ENCODE measurements around the gene PDGFC. TPM values are rescaled to one million over a fixed set of nuclear protein-coding genes. Genes with fewer than 3 reads are reported as not detected.

PDGFC gene
- polyA plus RNA-seq, 1 donor from 2014 or later = 3.8 TPM

DNA sequence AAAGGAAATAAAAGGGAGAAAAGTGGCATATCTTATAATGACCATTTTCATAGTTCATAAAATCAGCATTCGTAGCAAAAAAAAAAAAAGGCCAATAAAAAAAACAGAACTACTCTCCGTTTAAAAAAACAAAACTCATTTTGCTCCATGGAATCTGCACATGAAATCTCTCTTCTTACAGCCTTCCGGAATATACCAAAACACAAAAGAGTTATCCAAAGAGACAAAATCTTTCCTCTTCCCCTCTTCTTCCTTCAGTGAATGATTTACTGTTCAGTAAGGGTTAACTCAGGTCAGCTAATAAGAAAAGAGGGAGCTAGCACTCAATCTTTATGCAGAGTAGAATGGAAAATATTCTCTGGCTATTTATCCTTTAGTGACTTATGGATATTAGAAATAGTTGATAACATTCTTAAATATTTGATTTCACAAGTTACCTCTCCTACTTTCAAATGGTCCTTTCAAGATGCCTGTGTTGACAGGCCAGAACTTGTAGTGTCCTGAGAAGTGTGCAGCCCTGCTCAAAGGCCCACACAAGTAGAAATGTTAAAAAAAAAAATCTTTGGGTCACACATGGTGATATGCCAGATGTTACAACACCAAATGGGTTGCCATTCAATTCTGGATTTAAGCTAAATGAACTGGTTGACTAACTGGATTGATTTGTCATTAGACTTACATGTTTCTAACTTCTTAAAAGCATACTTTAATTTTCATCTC lies 42.1 kb downstream of the PDGFC start:
- no peaks in the 10 kb centered on the region for H3K9me2 ChIP-seq (ENCODE audit: insufficient read depth, low read length)
- H4K20me1 ChIP-seq (ENCODE audit: insufficient read depth) = no peaks in the 10 kb centered on the region
- H2AFZ ChIP-seq (ENCODE audit: low read depth, low read length) = no peak overlapping the region

DNA sequence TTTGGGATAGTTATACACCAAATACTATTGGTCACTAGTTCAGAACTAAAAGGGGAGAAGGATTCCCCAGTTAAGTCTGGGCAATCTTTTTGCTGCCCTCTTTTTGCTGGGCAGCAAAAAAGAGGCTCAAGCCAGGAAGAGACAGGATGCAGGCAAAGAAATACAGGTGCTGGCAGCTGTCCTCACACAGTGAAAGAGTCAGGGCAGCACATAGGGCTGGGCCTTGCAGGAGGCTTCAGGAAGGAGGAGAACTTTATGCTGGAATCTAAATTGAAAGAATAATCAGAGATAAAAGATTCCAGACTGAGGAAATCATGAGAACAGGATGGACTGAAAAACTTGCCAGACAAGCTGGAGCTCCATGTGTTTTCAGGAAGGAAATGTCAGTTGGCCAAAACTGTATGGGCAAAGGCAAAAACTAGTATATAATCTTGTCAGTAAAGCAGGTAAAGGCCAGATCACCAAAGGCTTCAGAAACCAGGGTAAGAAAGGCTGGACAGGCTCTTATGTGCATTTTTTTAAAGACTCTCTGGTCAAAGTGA lies 46.8 kb downstream of the PDGFC start:
- no peaks in the 10 kb centered on the region for H3K27me3 ChIP-seq (ENCODE audit: insufficient read depth, low read depth, low read length)
- no peaks in the 10 kb centered on the region for H3K36me3 ChIP-seq (ENCODE audit: insufficient read depth, low read length)
- H3K9me2 ChIP-seq (ENCODE audit: insufficient read depth, low read length) = no peaks in the 10 kb centered on the region
- H2AFZ ChIP-seq (ENCODE audit: low read depth, low read length) = no peak overlapping the region
- no peak overlapping the region for H3K4me3 ChIP-seq (ENCODE audit: low read length)
- no peaks in the 10 kb centered on the region for H3K9me3 ChIP-seq (ENCODE audit: low read length)
- H3F3A ChIP-seq (ENCODE audit: insufficient read depth, low read length, poor library complexity, severe bottlenecking) = no peaks in the 10 kb centered on the region
- no peaks in the 10 kb centered on the region for H3K79me2 ChIP-seq (replicated peaks; ENCODE audit: insufficient read depth, low read length)
- no peak overlapping the region for H3K27ac ChIP-seq (ENCODE audit: low read length)
- no peaks in the 10 kb centered on the region for H4K20me1 ChIP-seq (ENCODE audit: insufficient read depth)
- no peak overlapping the region for H3K4me2 ChIP-seq (ENCODE audit: low read length)
- TF ChIP-seq EZH2 (IDR thresholded peaks at IDR 0.05; ENCODE audit: borderline replicate concordance, insufficient read depth, low read length, poor library complexity, severe bottlenecking) (no peak), TAF1 (IDR thresholded peaks at IDR 0.05; ENCODE audit: low read depth) (no peak)
- H3K9ac ChIP-seq (ENCODE audit: low read length) = no peak overlapping the region

More for the DNA sequence above, 42.1 kb downstream of the PDGFC start:
- Histone ChIP-seq H3F3A (ENCODE audit: insufficient read depth, low read length, poor library complexity, severe bottlenecking) (no peaks in the 10 kb centered on the region), H3K27ac (ENCODE audit: low read length) (no peak overlapping the region), H3K27me3 (ENCODE audit: insufficient read depth, low read depth, low read length) (no peaks in the 10 kb centered on the region), H3K9me3 (ENCODE audit: low read length) (no peaks in the 10 kb centered on the region), H3K9ac (ENCODE audit: low read length) (no peak overlapping the region), H3K79me2 (replicated peaks; ENCODE audit: insufficient read depth, low read length) (no peaks in the 10 kb centered on the region), H3K4me2 (ENCODE audit: low read length) (no peak overlapping the region), H3K36me3 (ENCODE audit: insufficient read depth, low read length) (no peaks in the 10 kb centered on the region), H3K4me3 (ENCODE audit: low read length) (no peak overlapping the region)
- TF ChIP-seq, protein P1, sequence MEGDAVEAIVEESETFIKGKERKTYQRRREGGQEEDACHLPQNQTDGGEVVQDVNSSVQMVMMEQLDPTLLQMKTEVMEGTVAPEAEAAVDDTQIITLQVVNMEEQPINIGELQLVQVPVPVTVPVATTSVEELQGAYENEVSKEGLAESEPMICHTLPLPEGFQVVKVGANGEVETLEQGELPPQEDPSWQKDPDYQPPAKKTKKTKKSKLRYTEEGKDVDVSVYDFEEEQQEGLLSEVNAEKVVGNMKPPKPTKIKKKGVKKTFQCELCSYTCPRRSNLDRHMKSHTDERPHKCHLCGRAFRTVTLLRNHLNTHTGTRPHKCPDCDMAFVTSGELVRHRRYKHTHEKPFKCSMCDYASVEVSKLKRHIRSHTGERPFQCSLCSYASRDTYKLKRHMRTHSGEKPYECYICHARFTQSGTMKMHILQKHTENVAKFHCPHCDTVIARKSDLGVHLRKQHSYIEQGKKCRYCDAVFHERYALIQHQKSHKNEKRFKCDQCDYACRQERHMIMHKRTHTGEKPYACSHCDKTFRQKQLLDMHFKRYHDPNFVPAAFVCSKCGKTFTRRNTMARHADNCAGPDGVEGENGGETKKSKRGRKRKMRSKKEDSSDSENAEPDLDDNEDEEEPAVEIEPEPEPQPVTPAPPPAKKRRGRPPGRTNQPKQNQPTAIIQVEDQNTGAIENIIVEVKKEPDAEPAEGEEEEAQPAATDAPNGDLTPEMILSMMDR (IDR thresholded peaks at IDR 0.05; ENCODE audit: poor library complexity, severe bottlenecking) = no peak
- TF ChIP-seq TAF1 (IDR thresholded peaks at IDR 0.05; ENCODE audit: low read depth) (no peak), SMC3 (conservative IDR thresholded peaks at IDR 0.05; ENCODE audit: poor library complexity) (no peak), RAD21 (conservative IDR thresholded peaks at IDR 0.05) (no peak), POLR2AphosphoS5 (IDR thresholded peaks at IDR 0.05) (no peak), MXI1 (conservative IDR thresholded peaks at IDR 0.05; ENCODE audit: poor library complexity, severe bottlenecking) (no peak), EP300 (conservative IDR thresholded peaks at IDR 0.05; ENCODE audit: poor library complexity, severe bottlenecking) (no peak), EZH2 (IDR thresholded peaks at IDR 0.05; ENCODE audit: borderline replicate concordance, insufficient read depth, low read length, poor library complexity, severe bottlenecking) (no peak)
- TF ChIP-seq, protein P2, sequence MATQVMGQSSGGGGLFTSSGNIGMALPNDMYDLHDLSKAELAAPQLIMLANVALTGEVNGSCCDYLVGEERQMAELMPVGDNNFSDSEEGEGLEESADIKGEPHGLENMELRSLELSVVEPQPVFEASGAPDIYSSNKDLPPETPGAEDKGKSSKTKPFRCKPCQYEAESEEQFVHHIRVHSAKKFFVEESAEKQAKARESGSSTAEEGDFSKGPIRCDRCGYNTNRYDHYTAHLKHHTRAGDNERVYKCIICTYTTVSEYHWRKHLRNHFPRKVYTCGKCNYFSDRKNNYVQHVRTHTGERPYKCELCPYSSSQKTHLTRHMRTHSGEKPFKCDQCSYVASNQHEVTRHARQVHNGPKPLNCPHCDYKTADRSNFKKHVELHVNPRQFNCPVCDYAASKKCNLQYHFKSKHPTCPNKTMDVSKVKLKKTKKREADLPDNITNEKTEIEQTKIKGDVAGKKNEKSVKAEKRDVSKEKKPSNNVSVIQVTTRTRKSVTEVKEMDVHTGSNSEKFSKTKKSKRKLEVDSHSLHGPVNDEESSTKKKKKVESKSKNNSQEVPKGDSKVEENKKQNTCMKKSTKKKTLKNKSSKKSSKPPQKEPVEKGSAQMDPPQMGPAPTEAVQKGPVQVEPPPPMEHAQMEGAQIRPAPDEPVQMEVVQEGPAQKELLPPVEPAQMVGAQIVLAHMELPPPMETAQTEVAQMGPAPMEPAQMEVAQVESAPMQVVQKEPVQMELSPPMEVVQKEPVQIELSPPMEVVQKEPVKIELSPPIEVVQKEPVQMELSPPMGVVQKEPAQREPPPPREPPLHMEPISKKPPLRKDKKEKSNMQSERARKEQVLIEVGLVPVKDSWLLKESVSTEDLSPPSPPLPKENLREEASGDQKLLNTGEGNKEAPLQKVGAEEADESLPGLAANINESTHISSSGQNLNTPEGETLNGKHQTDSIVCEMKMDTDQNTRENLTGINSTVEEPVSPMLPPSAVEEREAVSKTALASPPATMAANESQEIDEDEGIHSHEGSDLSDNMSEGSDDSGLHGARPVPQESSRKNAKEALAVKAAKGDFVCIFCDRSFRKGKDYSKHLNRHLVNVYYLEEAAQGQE (IDR thresholded peaks at IDR 0.05; ENCODE audit: borderline replicate concordance) = no peak
